Prostate gland (tissue), 2 donors: ENCODE results near the gene STK17A. TPM values are rescaled to one million over a fixed set of nuclear protein-coding genes. Genes with fewer than 3 reads are reported as not detected.

Experiments
- DNase-seq: peaks from one replicate; pipeline ENCODE4 v3.0.0-alpha.2; 2019; ENCODE audit warnings: low spot score
- H3K27ac ChIP-seq, 2 donors: fragments of 200-600 bp; sonication (generic); 2 replicates each; pipeline ENCODE4 v1.5.1; 2017 to 2019
- H3K27me3 ChIP-seq: fragments of 200-600 bp; sonication (generic); replicated peaks from 2 replicates; pipeline ENCODE4 v1.5.1; 2019; ENCODE audit not compliant: insufficient read depth
- H3K36me3 ChIP-seq, 2 donors: fragments of 200-600 bp; sonication (generic); 1 replicate in 1 of 2; 2 replicates in 1 of 2; pipeline versions ENCODE4 v1.5.1 to v1.8.1; 2017 to 2019
- H3K4me1 ChIP-seq: fragments of 200-600 bp; sonication (generic); replicated peaks from 2 replicates; pipeline ENCODE4 v1.5.1; 2019
- H3K4me3 ChIP-seq, 2 donors: fragments of 200-600 bp; sonication (generic); 2 replicates each; pipeline ENCODE4 v1.5.1; 2017 to 2019
- H3K9me3 ChIP-seq: fragments of 200-600 bp; sonication (generic); 2 replicates; pipeline ENCODE4 v1.5.1; 2017
- POLR2A ChIP-seq: fragments of 450-650 bp; IDR thresholded peaks from one replicate; pipeline ENCODE4 v1.6.1; 2016; ENCODE audit warnings: antibody characterized with exemption, mild to moderate bottlenecking
- POLR2AphosphoS5 ChIP-seq: sonication (generic); formaldehyde crosslinking; IDR thresholded peaks from one replicate; pipeline ENCODE4 v1.6.1; 2017; ENCODE audit warnings: antibody characterized with exemption
- WGBS: methylation state at CpG from one replicate; pipeline ENCODE4 v1.1.5; 2018; 5-methylcytosine and 5-hydroxymethylcytosine counted together
- intact Hi-C: fragments of 100-400 bp; cut with DNase I; formaldehyde crosslinking; loops from one replicate; pipeline ENCODE4 v1.14.2; 2022
- total RNA-seq, 2 donors: library from RNA; depleted of rRNA; stranded (reverse); fragments of >200 nt; gene quantifications; one replicate each; pipeline ENCODE4 v1.1.0, GENCODE V29; 2016
- TF ChIP-seq, protein P1 (sequence below), 4 experiments: fragments of 200-600 bp in 2 of 4; fragments of 450-650 bp in 2 of 4; sonication (generic) in 2 of 4; IDR thresholded peaks; 1 replicate in 3 of 4; 2 replicates in 1 of 4; pipeline ENCODE4 v1.5.1; 2016 to 2019; ENCODE audit warnings: antibody characterized with exemption in 4 of 4, mild to moderate bottlenecking in 2 of 4, moderate library complexity in 2 of 4

The STK17A gene
- total RNA-seq, 2 donors from 2014 or later: 6.8 to 8.2 TPM

DNA sequence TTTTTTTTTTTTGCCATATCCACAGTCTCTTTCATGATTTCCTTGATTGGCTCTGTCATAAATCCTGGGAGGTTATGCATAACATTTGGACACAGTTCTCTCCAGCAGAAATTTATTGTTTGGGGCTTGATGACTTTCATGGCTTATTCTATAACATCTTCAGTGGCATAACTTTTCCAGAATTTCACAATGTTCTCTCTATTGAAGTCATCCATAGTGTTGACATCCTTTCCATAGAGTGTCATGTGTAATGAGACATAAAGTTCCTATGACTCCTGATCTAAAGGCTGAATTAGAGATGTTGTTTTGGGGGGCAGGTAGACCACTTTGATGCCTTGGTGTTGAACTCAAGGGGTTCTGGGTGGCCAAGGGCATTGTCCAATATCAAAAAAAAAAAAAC lies 36.7 kb upstream of the STK17A start:
- peaks cover 2% of the 10 kb centered on the region for H3K27me3 ChIP-seq
- no peak overlapping the region for H3K4me3 ChIP-seq
- H3K36me3 ChIP-seq: no peaks in the 10 kb centered on the region
- intact Hi-C loops: no loop called here
- no peaks in the 10 kb centered on the region for H3K9me3 ChIP-seq
- no peak overlapping the region for H3K27ac ChIP-seq
- H3K4me1 ChIP-seq: no peaks in the 10 kb centered on the region
- no peak for TF ChIP-seq POLR2AphosphoS5
- TF ChIP-seq POLR2A: no peak
- TF ChIP-seq, protein P1, sequence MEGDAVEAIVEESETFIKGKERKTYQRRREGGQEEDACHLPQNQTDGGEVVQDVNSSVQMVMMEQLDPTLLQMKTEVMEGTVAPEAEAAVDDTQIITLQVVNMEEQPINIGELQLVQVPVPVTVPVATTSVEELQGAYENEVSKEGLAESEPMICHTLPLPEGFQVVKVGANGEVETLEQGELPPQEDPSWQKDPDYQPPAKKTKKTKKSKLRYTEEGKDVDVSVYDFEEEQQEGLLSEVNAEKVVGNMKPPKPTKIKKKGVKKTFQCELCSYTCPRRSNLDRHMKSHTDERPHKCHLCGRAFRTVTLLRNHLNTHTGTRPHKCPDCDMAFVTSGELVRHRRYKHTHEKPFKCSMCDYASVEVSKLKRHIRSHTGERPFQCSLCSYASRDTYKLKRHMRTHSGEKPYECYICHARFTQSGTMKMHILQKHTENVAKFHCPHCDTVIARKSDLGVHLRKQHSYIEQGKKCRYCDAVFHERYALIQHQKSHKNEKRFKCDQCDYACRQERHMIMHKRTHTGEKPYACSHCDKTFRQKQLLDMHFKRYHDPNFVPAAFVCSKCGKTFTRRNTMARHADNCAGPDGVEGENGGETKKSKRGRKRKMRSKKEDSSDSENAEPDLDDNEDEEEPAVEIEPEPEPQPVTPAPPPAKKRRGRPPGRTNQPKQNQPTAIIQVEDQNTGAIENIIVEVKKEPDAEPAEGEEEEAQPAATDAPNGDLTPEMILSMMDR (IDR thresholded peaks at IDR 0.05): no peak
- DNase-seq: no peak

DNA sequence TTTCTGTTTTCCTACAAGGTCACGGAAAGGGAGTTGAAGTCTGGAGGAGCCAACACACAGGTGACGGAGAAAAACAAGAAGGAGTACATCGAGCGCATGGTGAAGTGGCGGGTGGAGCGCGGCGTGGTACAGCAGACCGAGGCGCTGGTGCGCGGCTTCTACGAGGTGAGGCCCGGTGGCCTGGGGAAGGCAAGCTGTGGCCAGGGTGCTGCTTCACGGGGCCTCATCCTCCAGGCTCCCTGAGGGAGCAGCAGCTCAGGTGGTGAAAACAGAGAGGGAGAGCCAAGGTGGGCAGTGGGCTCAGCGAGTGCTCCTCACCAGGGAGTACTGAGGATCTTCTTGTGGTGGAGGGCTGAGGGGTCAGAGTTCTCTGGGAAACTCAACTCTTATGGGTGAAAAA lies 32.5 kb upstream of the STK17A start:
- intact Hi-C loops: no loop called here
- WGBS: 96% methylated on average over 16 of the region's 16 CpGs
- Histone ChIP-seq H3K9me3 (no peaks in the 10 kb centered on the region), H3K4me3 (no peak overlapping the region), H3K27me3 (no peaks in the 10 kb centered on the region), H3K27ac (no peak overlapping the region), H3K4me1 (no peaks in the 10 kb centered on the region), H3K36me3 (no peaks in the 10 kb centered on the region)
- TF ChIP-seq, protein P1 (IDR thresholded peaks at IDR 0.05): no peak
- TF ChIP-seq POLR2A (no peak), POLR2AphosphoS5 (no peak)
- no peak for DNase-seq

DNA sequence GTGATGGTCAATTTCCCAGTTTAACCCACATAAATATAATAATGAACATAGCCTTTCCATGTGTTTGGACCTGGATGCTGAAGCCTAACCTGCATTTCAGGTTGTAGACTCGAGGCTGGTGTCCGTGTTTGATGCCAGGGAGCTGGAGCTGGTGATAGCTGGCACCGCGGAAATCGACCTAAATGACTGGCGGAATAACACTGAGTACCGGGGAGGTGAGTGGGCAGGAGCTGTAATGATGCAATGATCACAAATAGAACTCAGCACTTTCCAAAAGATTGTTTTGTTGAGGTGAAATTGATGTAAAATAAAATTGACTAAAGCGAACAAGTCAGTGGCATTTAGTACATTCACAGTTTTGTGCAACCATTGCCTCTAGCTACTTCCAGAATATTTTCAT lies 30.8 kb upstream of the STK17A start:
- H3K4me3 ChIP-seq: no peak overlapping the region
- no peaks in the 10 kb centered on the region for H3K27me3 ChIP-seq
- H3K36me3 ChIP-seq: no peaks in the 10 kb centered on the region
- no peaks in the 10 kb centered on the region for H3K4me1 ChIP-seq
- 86% methylated on average over 8 of the region's 8 CpGs for WGBS
- intact Hi-C loops: no loop called here
- H3K9me3 ChIP-seq: no peaks in the 10 kb centered on the region
- H3K27ac ChIP-seq: no peak overlapping the region
- TF ChIP-seq, protein P1 (IDR thresholded peaks at IDR 0.05): no peak
- no peak for TF ChIP-seq POLR2A
- TF ChIP-seq POLR2AphosphoS5: no peak
- DNase-seq: no peak

GRCh38 chr7:43553999-43554398 lies 28.9 kb upstream of the STK17A start:
- intact Hi-C loops: no loop called here
- Histone ChIP-seq H3K4me3 (no peak overlapping the region), H3K9me3 (no peaks in the 10 kb centered on the region), H3K4me1 (no peaks in the 10 kb centered on the region), H3K27ac (no peak overlapping the region), H3K36me3 (no peaks in the 10 kb centered on the region), H3K27me3 (no peaks in the 10 kb centered on the region)
- 77% methylated on average over 3 of the region's 3 CpGs for WGBS
- DNase-seq: no peak
- TF ChIP-seq POLR2AphosphoS5: no peak
- no peak for TF ChIP-seq POLR2A
- TF ChIP-seq, protein P1 (IDR thresholded peaks at IDR 0.05): no peak

GRCh38 chr7:43554423-43554822 lies 28.5 kb upstream of the STK17A start:
- H3K27me3 ChIP-seq: no peaks in the 10 kb centered on the region
- TF ChIP-seq POLR2AphosphoS5 (no peak), POLR2A (no peak)
- TF ChIP-seq, protein P1 (IDR thresholded peaks at IDR 0.05): no peak
- H3K9me3 ChIP-seq: no peaks in the 10 kb centered on the region
- H3K4me1 ChIP-seq: no peaks in the 10 kb centered on the region
- H3K27ac ChIP-seq: no peak overlapping the region
- H3K36me3 ChIP-seq: no peaks in the 10 kb centered on the region
- DNase-seq: no peak
- 88% methylated on average over 15 of the region's 15 CpGs for WGBS
- no peak overlapping the region for H3K4me3 ChIP-seq
- intact Hi-C loops: no loop called here
